Natural killer cell treated with Interleukin-12 subunit alpha and Interleukin-12 subunit beta and Interleukin-15 and Interleukin-18, amount 100 ng/mL, for 72 hours (primary cell): Measurements from ENCODE around the gene CACNA1A. TPM values are rescaled to one million over a fixed set of nuclear protein-coding genes. Genes with fewer than 3 reads are reported as not detected.
"Not testable (repeated sequence)": the region's sequence is repeated elsewhere in the genome, so short reads cannot be mapped to it uniquely, and the experiment has no call there.

Experiments used
- ATAC-seq, 2 donors: fragments of 150-1000 bp; cut with Tn5 transposase in 1 of 2; sonication (Bioruptor Pico), chemical (Tn5 transposase) in 1 of 2; 2 replicates each; pipeline ENCODE4 v1.10.0; 2021
- DNase-seq: peaks from one replicate; pipeline ENCODE4 v3.0.0; 2022; ENCODE audit warnings: low spot score
- H3K27ac Mint-ChIP-seq, 2 donors: 1 replicate in 1 of 2; 2 replicates in 1 of 2; pipeline ENCODE4 v1.8.0; 2022; ENCODE audit warnings: mixed read lengths in 2 of 2, mild to moderate bottlenecking in 1 of 2, moderate library complexity in 1 of 2
- H3K27me3 Mint-ChIP-seq, 2 donors: 1 replicate in 1 of 2; 2 replicates in 1 of 2; pipeline ENCODE4 v1.8.0; 2022; ENCODE audit warnings: mixed read lengths in 2 of 2
- H3K36me3 Mint-ChIP-seq: one replicate; pipeline ENCODE4 v1.8.0; 2022; ENCODE audit warnings: mixed read lengths
- H3K4me1 Mint-ChIP-seq, 2 donors: 1 replicate in 1 of 2; 2 replicates in 1 of 2; pipeline ENCODE4 v1.8.0; 2022; ENCODE audit warnings: low read depth in 2 of 2, mixed read lengths in 2 of 2, mild to moderate bottlenecking in 1 of 2
- H3K4me3 Mint-ChIP-seq: one replicate; pipeline ENCODE4 v1.8.0; 2022; ENCODE audit warnings: mixed read lengths
- H3K9me3 Mint-ChIP-seq: 2 replicates; pipeline ENCODE4 v1.8.0; 2022; ENCODE audit warnings: mixed read lengths
- total RNA-seq, 2 donors: library from RNA; stranded (reverse); gene quantifications; one replicate each; pipeline ENCODE4 v1.2.3, GENCODE V29; 2022

Gene CACNA1A
- total RNA-seq, 2 donors from 2014 or later, result 0.26 to 0.86 TPM

GRCh38 chr19:13190781-13191540 lies 315.3 kb downstream of the CACNA1A start:
- Mint-ChIP-seq H3K36me3 (no peaks in the 10 kb centered on the region), H3K27ac (no peak overlapping the region), H3K4me1 (peaks cover 8 to 14% of the 10 kb centered on the region in 2 donors), H3K27me3 (no peaks in the 10 kb centered on the region), H3K4me3 (no peak overlapping the region), H3K9me3 (no peaks in the 10 kb centered on the region)
- ATAC-seq (no peak), DNase-seq (no peak)

- DNase-seq, result no peak
Observed at GRCh38 chr19:13189600-13189999, 316.7 kb downstream of the CACNA1A start.

GRCh38 chr19:13187419-13187818 lies 318.9 kb downstream of the CACNA1A start:
- no peak overlapping the region for H3K4me3 Mint-ChIP-seq
- no peaks in the 10 kb centered on the region for H3K9me3 Mint-ChIP-seq
- ATAC-seq, result no peak

More at GRCh38 chr19:13189600-13189999, 316.7 kb downstream of the CACNA1A start:
- Mint-ChIP-seq H3K4me3 (no peak overlapping the region), H3K27me3 (no peaks in the 10 kb centered on the region), H3K4me1 (peaks cover 12 to 17% of the 10 kb centered on the region in 2 donors), H3K9me3 (no peaks in the 10 kb centered on the region), H3K36me3 (no peaks in the 10 kb centered on the region), H3K27ac (no peak overlapping the region)
- ATAC-seq, result no peak

GRCh38 chr19:13186688-13187087 lies 319.6 kb downstream of the CACNA1A start:
- not testable (repeated sequence) for H3K36me3 Mint-ChIP-seq, DNase-seq, H3K27me3 Mint-ChIP-seq, H3K4me3 Mint-ChIP-seq, ATAC-seq, H3K9me3 Mint-ChIP-seq, H3K27ac Mint-ChIP-seq
- peaks cover 18 to 19% of the 10 kb centered on the region in 2 donors for H3K4me1 Mint-ChIP-seq

More at GRCh38 chr19:13187419-13187818, 318.9 kb downstream of the CACNA1A start:
- Mint-ChIP-seq H3K4me1 (peaks cover 12 to 13% of the 10 kb centered on the region in 2 donors), H3K27ac (peak overlapping the region in 1 of 2 donors; percentile 86), H3K27me3 (no peaks in the 10 kb centered on the region), H3K36me3 (no peaks in the 10 kb centered on the region)
- no peak for DNase-seq

GRCh38 chr19:13185763-13186657 lies 320.3 kb downstream of the CACNA1A start:
- not testable (repeated sequence) for H3K27me3 Mint-ChIP-seq

GRCh38 chr19:13184926-13185325 lies 321.4 kb downstream of the CACNA1A start:
- H3K9me3 Mint-ChIP-seq, DNase-seq, H3K36me3 Mint-ChIP-seq, H3K4me3 Mint-ChIP-seq, H3K27ac Mint-ChIP-seq, ATAC-seq, H3K27me3 Mint-ChIP-seq: not testable (repeated sequence)
- H3K4me1 Mint-ChIP-seq, result peaks cover 19 to 27% of the 10 kb centered on the region in 2 donors

More at GRCh38 chr19:13185763-13186657, 320.3 kb downstream of the CACNA1A start:
- not testable (repeated sequence) for H3K27ac Mint-ChIP-seq, H3K9me3 Mint-ChIP-seq, H3K4me3 Mint-ChIP-seq, H3K36me3 Mint-ChIP-seq, DNase-seq, ATAC-seq
- peaks cover 19 to 20% of the 10 kb centered on the region in 2 donors for H3K4me1 Mint-ChIP-seq

GRCh38 chr19:13181747-13182388 lies 324.4 kb downstream of the CACNA1A start:
- peak; percentile 87 to 92 for ATAC-seq
- no peaks in the 10 kb centered on the region for H3K9me3 Mint-ChIP-seq
- peak overlapping the region; percentile 66 for H3K4me3 Mint-ChIP-seq
- peak overlapping the region; percentile 62 to 84 for H3K27ac Mint-ChIP-seq
- H3K4me1 Mint-ChIP-seq, result peaks cover 14 to 23% of the 10 kb centered on the region in 2 donors
- H3K36me3 Mint-ChIP-seq, result no peaks in the 10 kb centered on the region
- peak; percentile 82 for DNase-seq
- H3K27me3 Mint-ChIP-seq, result no peaks in the 10 kb centered on the region

DNA sequence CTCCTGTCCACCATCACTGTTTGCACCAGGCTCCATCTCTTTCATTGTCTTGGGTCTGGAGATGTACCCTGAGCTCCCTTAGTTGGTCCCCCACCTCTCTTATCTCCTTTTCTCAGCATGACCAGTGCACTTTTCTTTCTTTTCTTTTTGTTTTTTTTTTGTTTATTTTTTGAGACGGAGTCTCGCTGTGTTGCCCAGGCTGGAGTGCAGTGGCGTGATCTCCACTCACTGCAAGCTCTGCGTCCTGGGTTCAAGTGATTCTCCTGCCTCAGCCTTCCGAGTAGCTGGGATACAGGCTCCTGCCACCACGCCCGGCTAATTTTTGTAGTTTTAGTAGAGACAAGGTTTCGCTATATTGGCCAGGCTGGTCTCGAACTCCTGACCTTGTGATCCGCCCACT lies 328.0 kb downstream of the CACNA1A start:
- not testable (repeated sequence) for DNase-seq, H3K36me3 Mint-ChIP-seq, H3K4me3 Mint-ChIP-seq, H3K9me3 Mint-ChIP-seq, H3K27me3 Mint-ChIP-seq, ATAC-seq, H3K27ac Mint-ChIP-seq
- H3K4me1 Mint-ChIP-seq, result peaks cover 7 to 14% of the 10 kb centered on the region in 2 donors

DNA sequence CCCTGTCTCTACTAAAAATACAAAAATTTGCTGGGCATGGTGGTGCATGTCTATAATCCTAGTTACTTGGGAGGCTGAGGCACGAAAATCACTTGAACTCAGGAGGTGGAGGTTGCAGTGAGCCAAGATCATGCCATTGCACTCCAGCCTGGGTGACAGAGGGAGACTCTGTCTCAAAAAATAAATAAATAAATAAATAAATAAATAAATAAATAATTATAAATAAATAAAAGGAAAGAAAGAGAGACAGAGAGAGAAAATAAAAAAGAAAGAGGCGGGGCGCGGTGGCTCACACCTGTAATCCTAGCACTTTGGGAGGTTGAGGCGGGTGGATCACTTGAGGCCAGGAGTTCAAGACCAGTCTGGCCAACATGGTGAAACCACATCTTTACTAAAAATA lies 328.7 kb downstream of the CACNA1A start:
- not testable (repeated sequence) for DNase-seq, H3K9me3 Mint-ChIP-seq, H3K36me3 Mint-ChIP-seq, H3K27ac Mint-ChIP-seq, H3K4me3 Mint-ChIP-seq, H3K27me3 Mint-ChIP-seq, ATAC-seq
- peaks cover 14 to 18% of the 10 kb centered on the region in 2 donors for H3K4me1 Mint-ChIP-seq

DNA sequence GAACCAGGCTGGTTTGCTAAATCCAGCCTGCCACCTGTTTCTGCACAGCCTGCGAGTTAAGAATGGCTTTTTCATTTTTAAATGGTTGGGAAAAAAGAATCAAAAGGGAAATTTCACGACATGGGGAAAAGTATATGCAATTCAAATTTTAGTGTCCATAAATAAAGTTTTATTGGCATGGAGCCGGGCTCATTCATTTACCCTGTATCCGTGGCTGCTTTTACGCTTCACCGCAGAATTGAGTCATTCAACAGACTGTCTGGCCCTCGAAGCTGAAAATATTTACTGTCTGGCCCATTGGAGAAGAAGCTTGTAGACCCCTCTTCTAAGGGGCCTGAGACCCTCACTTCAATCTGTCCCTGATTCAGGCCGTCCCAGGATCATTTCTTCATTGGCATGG lies 329.9 kb downstream of the CACNA1A start:
- Mint-ChIP-seq H3K27ac (no peak overlapping the region), H3K27me3 (no peaks in the 10 kb centered on the region), H3K4me3 (no peak overlapping the region), H3K9me3 (no peaks in the 10 kb centered on the region), H3K4me1 (peaks cover 17 to 19% of the 10 kb centered on the region in 2 donors), H3K36me3 (no peaks in the 10 kb centered on the region)
- ATAC-seq, result no peak
- no peak for DNase-seq

DNA sequence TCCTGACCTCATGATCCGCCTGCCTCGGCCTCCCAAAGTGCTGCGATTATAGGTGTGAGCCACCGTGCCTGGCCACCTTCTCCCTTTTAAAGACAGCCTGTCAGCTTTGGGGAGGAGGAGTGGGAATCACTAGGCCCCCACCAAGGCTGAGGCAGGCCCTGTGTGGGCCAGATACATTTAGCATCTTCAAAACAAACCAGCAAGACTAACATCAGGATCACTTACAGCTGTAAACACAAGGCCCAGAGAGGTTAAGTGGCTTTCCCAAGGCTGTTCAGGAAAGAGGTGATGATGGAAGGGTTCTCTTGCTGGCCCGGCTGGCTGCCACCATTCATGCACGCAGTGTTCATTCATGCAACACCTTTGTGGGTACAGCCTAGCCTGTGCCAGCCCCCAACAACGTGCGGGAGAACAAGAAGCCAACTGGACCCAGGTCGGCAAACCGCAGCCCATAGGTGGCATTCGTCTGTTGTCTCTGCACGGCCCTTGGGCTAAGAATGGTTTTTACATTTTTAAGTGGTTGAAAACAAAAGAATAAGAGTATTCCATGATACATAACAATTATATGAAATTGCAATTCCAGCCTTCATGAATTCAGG lies 333.0 kb downstream of the CACNA1A start:
- Mint-ChIP-seq H3K4me1 (peaks cover 25 to 36% of the 10 kb centered on the region in 2 donors), H3K9me3 (no peaks in the 10 kb centered on the region), H3K4me3 (peak overlapping the region; percentile 72), H3K36me3 (no peaks in the 10 kb centered on the region), H3K27ac (peak overlapping the region; percentile 90 to 91), H3K27me3 (no peaks in the 10 kb centered on the region)
- DNase-seq, result no peak
- no peak for ATAC-seq

- Mint-ChIP-seq H3K36me3 (no peaks in the 10 kb centered on the region), H3K4me1 (peaks cover 28 to 41% of the 10 kb centered on the region in 2 donors), H3K27me3 (no peaks in the 10 kb centered on the region), H3K9me3 (no peaks in the 10 kb centered on the region), H3K27ac (peak overlapping the region; percentile 90 to 91), H3K4me3 (peak overlapping the region; percentile 72)
- ATAC-seq, result no peak
- no peak for DNase-seq
Observed at GRCh38 chr19:13172346-13173138, 333.7 kb downstream of the CACNA1A start.
